ENCODE results near the gene CHD5.

CHD5 gene

DNA sequence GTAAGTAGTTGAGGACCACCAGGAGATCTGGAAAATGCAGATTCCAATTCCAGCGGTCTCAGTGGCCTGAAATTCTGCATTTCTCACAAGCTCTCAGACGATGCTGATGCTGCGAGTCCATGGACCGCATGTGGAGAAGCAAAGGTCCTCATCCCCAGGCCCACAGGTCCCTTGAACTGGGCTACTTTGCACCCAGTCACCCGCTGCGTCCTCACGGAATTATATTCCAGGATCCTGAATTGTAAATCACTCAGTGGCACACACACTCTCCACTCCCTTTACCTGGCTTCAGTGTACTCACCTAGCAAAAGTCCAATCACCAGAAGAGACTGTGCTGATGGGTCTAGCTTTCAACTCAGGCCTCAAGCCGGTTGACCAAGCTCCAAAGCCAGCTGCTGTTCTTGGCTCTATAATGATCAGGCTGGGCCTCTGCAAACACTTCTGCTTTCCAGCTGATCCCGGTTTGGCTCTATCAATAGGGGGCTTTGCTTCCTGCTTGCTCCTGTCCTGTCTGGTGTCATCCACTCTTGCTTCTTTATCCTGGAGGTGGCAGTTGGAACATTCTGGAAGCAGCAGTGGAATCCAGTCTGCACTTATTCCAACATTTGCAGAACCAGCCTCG lies 20.2 kb upstream of the CHD5 start:
- DNase-seq: no peak

DNA sequence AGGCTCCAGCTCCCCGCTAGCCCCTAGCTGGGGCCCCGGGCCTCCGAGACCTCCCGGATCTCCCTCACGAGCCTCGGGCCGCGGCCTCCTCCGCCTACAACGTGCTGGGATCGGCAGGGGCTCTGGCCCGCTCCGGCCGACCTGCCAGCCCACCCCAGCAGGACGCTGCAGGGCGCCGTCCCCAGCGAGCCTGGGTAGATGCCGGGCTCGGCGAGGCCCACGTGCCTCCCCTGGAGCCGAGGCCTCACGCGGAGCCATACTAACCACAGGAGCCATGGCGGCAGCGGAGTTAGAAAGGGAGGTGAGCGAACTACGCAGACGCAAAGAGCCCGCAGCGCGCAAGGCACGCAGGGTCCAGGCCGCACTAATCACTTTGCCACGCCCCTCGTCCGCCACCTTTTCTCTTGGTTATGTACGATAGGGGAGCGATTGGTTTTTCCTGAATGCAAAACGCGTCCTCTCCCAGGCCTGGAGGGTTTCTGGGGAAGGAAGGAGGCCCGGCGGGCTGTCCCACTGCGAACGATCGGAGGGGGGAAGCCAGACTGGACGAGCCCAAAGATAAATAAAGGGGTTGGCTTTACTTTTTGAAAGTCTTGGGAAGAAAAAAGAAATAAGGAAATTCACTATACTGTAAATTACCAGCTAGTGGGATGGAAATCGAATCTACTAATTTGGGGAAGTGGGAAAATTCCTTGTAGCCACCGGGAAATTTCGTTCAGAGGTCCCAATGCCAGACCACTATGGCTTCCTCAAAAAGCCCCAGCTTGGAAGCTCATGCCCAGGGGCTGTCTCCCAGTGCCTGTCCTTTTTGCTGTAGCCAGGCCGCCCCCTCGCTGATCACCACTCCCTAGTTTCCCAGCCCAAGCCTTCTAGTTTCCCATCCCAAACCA lies 19.4 kb upstream of the CHD5 start, which contains the start of gene RPL22:
TSS of gene RPL22 (minus strand) at position 298 of the 890 bp plus-strand sequence. CDS start at position 276, 22 bp downstream.
- DNase-seq: peak; percentile 92 to 99 (median 96)

GRCh38 chr1:6198646-6199297 lies 18.7 kb upstream of the CHD5 start:
- no peak for DNase-seq

GRCh38 chr1:6197746-6198427 lies 17.8 kb upstream of the CHD5 start:
- DNase-seq: no peak

DNA sequence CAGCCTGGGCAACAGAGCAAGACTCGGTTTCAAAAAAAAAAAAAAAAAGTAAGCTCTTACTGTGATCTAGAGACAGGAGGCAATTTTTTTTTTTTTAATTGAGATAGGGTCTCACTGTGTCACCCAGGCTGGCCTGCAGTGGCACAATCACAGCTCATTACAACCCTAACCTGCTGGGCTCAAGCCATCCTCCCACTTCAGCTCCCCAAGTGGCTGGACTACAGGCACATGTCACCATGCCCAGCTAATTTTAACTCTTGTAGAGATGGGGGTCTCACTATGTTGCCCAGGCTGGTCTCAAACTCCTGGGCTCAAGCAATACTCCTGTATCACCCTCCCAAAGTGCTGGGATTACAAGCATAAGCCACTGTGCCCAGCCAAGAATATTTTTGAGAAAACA lies 11.8 kb upstream of the CHD5 start:
- no peak for DNase-seq

DNA sequence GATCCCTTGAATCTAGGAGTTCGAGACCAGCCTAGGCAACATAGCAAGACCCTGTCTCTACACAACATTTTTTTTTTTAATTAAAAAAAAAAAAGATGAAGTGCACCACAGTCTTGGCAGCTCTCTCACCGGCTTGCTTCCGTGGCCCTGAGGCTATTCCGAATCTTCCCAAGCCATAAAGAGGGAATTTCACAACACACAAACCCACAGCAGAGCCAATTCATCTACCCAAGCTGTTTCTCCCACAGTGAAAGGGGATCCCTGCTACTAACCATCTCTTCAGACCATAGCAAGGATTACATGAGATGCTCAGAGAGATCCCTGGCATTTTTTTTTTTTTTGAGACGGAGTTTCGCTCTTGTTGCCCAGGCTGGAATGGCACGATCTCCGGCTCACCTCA lies 8.3 kb upstream of the CHD5 start:
- no peak for DNase-seq

DNA sequence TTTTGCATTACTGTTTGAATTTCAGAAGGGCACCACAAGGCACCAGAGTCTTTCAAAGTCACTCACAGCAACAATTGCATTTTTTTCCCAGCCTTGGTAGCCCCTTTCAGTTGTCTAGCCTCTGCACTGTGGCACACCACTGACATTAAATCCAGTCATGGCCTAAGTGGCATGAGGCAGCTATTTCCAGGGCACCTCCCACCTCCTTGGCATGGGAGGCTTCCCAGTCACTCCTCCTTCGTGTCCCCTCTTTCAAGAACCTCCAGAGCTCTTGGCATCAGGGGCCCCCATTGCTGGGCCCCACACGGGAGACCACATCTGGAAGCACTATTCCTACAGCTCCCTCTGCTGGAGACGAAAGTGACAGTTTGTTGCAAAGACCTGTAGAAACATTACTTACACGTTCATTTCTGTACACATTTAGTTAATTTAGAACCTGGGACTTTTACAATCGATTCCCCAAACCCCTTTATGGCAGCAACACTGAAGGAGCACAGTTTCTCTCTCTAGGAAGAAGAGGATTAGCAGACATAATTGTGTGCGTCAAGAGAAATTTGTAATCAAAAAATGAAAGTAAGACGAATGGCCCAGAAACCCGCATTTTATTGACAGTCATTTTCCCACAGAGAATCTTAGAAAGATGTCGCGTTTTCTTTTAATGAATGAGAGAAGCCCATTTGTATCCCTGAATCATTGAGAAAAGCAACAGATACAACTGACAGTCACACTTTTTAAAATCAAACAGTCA lies 5.7 kb upstream of the CHD5 start:
- DNase-seq: no peak

DNA sequence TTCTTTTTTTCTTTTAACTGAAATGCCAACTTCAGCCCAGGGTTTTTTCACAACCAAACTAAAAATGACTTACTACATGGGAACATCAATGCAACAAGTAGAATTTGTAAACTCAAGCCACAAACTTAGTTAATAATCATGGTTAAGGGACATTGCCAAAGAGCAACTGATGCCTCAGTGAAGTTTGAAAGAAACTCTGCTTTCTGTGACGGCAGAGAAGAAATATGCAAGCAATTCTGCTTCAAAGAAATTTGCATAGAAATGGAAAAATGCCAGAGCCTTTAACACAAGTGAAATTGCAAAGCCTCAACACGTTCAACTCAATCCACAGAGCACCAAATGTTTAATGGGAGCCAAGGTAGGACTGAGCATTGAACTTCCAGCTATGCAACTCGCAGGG lies 5.0 kb upstream of the CHD5 start:
- DNase-seq: no peak

DNA sequence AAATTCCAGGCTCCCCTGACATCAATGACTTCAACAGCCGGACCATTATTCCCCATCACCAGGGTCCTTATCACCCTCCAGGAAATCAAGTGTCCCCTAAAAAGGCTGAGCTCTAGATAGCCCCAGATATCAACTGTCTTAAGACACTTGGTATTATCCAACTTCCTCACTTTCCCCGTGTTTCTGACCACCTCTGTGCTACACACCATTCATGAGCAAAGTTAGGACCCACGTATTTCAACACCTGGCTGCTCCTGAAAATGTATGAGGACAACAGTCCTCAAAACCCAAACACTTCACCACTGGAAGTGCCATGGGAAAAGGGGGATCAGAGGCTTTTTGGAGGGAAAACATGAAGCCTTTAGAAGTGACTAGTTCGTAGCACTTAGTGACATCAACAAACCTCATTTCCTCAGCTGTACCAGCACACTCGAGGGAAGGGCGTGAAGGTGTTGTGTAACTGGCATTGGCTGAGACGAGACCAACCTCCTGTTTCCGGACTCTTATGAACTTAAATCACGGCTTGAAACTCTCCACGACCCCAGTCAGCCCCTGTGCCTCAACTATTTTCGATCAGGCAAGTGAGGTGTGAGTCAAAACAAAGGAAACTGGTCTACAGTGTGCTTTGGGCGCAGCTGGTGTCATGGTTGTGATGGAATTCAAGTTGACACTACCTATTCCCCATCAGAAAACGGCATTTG lies 4.1 kb upstream of the CHD5 start:
- no peak for DNase-seq

GRCh38 chr1:6183520-6183989 lies 3.4 kb upstream of the CHD5 start:
- no peak for DNase-seq

DNA sequence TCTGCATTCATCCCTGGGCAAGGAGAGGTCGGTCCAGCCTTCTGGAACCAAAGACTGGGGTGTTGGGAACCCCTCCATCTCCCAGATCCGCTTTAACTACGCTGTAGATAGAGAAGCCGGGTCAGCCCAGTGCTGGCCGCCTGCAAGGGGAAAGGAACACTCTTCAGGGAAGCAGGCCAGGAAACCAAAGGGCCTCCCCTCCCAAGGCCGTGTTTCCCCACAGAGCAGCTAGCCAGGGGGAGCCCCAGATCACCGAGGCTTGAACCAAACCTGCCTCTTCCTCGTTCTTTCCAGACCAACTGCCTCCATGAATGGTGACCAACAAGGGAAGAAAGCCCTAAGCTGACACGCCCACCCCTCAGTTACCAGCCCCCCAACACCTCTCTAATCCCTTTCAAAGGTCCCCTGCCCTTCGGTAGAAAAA lies 1.2 kb upstream of the CHD5 start:
- no peak for DNase-seq

- no peak for DNase-seq
Observed at GRCh38 chr1:6180707-6181311, 688 bp upstream of the CHD5 start.

- no peak for DNase-seq
Observed at GRCh38 chr1:6179564-6180175, 451 bp downstream of the CHD5 start.

- no peak for DNase-seq
Observed at GRCh38 chr1:6178751-6179563, 1.2 kb downstream of the CHD5 start.

- DNase-seq: no peak
Observed at GRCh38 chr1:6177681-6178380, 2.3 kb downstream of the CHD5 start.

- no peak for DNase-seq
Observed at GRCh38 chr1:6176779-6177178, 3.3 kb downstream of the CHD5 start.

- DNase-seq: no peak
Observed at GRCh38 chr1:6175411-6175828, 4.7 kb downstream of the CHD5 start.

DNA sequence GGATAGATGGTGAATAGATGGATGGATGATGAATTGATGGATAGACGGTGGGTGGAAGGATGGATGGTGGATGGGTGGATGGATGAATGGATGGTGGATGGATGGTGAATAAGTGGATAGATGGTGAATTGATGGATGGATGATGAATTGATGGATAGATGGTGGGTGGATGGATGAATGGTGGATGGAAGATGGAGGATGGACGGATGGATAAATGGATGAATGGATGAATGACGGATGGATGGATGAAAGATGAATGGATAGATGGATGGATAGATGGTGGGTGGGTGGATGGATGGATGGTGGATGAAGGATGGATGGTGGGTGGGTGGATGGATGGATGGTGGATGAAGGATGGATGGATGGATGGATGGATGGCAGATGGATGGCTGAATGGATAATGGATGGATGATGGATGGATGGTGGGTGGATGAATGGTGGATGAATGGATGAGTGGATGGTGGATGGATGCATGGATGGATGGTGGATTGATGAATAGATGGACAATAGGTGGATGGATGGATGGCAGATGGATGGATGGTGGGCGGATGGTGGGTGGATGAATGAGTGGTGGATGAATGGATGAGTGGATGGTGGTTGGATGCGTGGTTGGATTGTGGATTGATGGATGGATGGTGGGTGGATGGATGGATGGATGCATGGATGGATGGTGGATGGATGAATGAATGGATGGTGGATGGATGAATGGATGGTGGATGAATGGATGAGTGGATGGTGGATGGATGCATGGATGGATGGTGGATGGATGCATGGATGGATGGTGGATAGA lies 5.3 kb downstream of the CHD5 start:
- no peak for DNase-seq

Data from T-helper 1 cell (primary cell).